HG02642 (cell line): ENCODE measurements around the gene THOP1.

Experiments
- ATAC-seq: cut with Tn5 transposase; IDR thresholded peaks from one replicate; pipeline ENCODE4 v1.9.1; 2021; ENCODE audit warnings: mild to moderate bottlenecking; ENCODE audit not compliant: unreplicated experiment, poor library complexity

Gene THOP1

DNA sequence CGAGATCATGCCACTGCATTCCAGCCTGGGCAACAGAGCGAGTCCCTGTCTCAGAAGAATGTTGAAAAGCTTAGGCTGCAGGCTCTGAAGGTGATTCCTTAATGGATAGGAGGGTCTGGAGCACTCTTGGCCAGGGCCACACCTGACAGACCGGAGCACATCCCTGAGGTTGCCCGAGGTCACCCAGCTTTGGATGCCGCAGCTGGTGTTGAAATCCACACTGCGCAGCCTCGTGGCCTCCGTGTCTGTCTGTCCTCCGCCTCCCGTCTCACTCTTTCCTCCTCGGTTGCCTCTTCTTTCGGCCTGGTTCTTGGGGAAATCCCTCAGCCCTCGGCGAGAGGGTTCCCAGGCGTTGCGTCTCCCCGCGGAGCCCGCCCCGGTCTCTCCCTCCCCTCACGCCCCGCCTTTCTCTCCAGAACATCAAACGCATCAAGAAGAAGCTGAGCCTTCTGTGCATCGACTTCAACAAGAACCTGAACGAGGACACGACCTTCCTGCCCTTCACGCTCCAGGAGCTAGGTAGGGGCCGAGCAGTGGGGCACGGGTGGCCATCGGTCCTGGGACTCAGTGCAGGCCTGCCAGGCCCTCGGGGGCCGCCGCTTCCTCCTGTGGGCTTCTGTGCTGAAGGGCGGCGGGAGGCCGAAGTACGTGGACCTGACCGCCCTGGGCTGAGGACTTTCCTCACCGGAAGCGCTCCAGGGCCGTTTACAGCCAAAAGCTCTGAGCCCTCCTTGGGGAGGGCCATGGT is 14.1 kb downstream of the THOP1 start:
- no peak for ATAC-seq

DNA sequence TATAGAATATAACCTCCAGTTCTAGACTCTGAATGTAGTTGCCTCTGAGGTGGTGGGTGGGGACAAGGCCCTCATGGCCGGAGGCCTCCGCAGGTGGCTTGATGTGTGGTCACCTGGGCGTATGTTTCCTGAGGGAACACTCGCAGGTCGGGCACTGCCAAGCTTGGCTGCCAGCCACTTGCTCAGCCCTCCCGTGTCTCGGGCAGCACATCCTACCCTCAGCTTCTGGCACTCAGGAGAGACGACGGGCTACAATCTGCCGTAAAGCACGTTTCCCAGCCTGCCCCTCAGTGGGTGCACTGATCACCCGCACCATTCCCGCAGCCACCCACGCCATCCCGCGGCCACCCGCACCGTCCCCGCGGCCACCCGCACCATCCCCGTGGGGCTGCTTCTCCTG is 15.2 kb downstream of the THOP1 start:
- ATAC-seq, result no peak

DNA sequence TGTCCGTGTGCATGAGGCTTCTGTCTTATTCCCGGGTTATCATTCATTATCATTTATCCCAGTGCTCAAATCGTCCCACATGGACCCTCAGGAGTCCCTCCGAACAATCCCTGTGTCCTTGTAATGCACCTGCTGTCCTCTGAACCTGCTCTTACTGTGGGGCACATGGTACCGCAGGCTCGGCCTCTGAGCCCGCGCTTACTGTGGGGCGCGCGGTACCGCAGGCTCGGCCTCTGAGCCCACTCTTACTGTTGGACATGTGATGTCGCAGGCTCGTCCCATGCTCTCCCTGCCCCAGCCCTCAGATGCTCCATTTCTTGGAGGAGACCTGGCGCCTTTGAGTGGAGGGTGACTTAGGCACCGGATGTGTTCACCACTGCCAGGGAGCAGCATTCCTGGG is 17.5 kb downstream of the THOP1 start:
- ATAC-seq, result no peak

DNA sequence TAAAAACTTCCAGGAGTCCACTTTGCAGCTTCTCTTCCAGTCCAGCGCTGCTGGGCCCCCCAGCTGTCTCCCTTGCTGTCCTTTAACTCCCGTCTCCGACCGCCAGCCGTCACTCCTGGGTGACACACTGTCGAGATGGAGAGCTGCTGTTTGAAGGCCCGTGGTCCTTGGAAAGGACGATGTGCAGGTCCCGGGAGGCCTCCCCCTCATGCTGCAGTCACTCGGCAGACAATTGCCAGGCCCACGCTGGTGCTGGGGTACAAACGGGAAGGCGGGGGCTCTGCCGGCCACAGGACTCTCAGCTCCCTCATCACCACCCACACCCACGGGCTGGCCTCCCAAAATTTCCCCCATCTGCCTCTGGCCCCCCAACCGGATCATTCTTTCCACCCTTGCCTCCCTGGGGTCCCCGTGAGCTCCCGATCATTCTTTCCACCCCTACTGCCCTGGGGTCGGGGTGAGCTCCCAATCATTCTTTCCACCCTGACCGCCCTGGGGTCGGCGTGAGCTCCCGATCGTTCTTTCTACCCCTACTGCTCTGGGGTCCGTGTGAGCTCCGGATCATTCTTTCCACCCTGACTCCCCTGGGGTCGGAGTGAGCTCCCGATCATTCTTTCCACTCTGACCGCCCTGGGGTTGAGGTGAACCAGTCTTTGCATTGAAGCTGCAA is 18.3 kb downstream of the THOP1 start:
- no peak for ATAC-seq

DNA sequence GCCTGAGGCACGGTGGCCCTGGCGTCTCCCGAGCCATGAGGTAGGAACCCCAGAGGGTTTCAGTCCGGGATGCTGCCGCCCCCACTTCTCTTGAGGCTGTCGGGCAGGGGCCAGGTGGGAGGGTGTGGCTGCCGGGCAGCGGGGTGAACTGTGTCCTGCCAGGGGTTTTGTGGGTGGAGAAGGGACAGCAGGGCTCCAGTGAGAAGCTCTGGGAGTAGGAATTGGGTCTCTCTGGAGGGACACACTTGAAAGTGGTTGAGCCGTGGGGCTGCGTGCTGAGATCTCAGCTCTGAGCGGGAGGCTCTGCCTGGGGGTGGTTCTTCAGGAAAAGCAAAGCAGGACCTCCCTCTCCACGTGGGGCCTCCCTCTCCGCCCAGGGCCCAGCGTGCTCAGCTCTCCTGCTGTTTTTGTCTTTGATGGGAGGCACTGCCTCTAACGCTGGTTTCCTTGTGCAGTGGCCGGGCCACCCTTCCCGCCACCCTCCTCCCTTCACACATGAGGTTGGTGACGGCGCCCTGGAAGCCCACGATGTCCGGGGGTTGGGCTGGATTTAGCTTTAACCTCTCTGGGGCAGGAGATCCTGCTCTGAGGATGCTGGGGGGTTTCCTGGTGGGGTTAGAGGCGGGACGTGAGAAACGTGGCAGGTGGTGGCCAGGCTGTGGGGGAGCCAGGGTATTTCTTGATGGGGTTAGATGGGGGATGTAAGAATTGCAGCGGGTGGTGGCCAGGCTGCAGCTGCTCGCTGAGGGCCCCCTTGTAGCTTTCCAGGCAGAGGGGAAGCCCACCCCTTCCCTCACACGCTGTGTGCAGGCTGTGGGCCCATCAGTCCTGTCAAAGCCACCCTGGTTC is 19.1 kb downstream of the THOP1 start:
- ATAC-seq, result no peak

DNA sequence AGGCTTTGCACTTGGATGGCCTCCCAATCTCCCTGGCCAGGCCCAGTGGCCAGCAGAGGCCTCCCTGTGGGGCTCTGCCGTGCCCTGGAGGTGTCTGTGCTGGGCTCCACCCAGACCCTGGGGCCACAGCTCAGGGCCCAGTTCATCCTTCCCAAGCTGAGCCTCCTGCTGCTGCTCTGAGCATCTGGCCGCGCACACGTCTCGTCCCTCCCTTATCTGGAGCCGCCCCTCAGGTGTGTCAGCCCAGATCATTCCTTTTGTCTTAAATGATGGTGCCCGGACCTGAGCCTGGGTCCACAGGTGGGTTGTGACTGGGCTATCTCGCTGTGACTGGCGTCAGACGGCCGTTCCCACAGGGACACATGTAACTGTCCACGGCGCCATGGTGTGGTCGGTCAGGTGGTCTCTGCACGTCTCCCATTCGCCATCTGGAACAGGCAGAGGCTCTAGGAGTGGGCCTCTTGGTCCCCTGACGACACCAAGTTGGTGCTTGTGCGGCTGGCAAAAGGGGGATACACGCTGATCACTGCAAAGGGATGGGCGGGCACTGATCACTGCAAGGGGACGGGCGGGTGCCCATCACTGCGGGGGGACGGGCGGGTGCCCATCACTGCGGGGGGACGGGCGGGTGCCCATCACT is 20.1 kb downstream of the THOP1 start:
- no peak for ATAC-seq

DNA sequence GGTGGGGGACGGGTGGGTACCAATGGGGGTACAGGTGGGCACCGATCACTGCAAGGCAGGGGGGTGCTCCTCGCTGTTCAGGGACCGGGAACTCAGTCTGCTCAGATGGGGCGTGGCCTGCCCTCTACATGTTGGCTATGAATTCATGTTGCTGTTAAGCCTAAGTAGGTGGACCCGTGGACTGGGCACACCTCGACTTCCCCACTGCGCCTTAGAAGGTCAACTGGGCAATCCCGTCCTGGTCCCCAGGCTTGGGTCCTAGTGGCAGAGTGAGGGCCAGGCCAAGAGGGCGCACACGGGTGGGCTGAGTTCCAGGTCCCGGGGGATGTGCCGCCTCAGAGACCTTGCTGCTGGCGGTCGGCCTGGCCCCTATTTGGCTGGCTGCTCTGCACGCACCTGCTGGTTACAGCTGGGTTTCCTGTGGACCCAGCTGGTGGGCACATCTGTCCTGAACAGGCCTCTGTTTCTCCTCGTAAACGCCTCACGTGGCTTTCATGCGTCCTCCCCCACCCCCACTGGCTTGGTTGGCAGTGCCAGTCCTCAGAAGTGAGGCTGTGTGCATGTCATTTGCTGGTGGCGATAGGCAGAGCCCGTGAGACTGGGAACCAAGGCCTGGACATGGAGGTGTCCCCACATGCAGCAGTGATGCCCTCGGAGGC is 20.8 kb downstream of the THOP1 start:
- no peak for ATAC-seq

DNA sequence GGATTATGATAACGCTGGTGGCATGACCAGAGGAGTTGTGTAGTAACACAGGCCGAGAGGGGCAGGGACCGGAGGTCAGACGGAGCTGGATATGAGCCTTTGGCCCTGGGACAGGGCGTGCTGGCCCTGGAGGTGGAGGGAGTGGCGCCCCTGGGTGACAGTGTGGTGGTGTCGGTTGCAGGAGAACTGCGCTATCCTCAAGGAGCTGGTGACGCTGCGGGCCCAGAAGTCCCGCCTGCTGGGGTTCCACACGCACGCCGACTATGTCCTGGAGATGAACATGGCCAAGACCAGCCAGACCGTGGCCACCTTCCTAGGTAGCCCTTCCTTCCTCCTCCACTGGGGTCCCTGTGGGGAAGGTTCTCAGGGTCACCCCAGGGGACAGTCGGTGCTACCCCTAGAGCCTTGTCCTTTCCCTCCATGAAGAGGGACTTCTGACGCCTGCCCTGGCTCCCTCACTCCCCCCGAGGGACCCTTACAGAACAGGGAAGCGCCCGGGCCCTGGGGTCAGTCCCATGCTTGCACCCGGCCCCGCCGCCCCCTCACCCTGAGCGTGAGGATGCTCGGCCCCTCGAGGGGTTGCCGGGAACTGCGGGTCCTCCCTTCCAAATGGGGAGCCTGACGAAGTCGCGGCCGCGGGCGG is 21.6 kb downstream of the THOP1 start:
- no peak for ATAC-seq

DNA sequence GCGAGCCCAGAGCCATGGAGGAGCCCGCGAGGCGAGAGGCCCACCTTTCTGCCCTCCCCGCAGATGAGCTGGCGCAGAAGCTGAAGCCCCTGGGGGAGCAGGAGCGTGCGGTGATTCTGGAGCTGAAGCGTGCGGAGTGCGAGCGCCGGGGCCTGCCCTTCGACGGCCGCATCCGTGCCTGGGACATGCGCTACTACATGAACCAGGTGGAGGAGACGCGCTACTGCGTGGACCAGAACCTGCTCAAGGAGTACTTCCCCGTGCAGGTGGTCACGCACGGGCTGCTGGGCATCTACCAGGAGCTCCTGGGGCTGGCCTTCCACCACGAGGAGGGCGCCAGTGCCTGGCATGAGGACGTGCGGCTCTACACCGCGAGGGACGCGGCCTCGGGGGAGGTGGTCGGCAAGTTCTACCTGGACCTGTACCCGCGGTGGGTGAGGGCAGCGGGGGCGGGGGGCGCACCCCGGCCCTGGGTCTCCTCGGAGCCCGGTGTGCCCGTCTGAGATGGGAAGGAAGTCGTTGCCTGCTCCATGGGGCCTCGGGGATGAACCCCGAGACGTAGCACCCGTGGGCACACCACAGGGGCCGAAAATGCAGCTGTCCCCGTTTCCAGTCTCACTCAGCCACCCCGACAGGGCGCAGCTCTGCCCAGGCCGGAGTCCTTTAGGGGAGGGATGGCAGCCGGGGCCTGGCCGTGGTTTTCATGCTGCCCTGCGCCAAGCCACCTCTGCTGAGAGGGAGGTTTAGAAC is 22.3 kb downstream of the THOP1 start:
- no peak for ATAC-seq

DNA sequence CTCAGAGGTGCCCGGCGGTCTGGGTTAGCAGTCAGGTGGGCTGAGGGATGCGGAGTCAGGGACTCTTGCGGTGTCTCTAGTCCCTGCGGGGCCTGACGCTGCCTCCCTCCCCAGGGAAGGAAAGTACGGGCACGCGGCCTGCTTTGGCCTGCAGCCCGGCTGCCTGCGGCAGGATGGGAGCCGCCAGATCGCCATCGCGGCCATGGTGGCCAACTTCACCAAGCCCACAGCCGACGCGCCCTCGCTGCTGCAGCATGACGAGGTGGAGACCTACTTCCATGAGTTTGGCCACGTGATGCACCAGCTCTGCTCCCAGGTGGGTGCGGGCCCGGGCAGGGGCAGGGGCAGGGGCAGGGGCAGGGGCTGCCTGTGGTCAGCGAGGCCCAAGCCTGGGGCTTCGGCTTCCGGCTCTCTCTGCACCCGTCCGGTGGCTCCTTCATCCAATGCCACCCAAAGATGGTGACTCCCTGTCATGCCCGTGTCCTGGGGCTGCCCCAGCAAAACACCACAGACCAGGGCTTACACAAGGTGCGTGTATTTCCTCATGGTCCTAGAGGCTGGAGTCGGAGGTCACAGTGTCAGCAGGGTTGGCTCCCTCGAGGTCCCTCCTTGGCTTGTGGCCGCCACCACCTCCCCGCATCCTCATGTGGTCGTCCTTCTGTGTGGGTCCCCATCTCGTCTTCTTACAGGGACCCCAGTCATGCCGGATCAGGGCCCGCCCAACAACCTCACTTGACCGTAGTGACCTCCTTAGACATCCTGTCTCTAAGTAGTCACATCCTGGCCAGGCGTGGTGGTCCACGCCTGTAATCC is 23.0 kb downstream of the THOP1 start:
- no peak for ATAC-seq

DNA sequence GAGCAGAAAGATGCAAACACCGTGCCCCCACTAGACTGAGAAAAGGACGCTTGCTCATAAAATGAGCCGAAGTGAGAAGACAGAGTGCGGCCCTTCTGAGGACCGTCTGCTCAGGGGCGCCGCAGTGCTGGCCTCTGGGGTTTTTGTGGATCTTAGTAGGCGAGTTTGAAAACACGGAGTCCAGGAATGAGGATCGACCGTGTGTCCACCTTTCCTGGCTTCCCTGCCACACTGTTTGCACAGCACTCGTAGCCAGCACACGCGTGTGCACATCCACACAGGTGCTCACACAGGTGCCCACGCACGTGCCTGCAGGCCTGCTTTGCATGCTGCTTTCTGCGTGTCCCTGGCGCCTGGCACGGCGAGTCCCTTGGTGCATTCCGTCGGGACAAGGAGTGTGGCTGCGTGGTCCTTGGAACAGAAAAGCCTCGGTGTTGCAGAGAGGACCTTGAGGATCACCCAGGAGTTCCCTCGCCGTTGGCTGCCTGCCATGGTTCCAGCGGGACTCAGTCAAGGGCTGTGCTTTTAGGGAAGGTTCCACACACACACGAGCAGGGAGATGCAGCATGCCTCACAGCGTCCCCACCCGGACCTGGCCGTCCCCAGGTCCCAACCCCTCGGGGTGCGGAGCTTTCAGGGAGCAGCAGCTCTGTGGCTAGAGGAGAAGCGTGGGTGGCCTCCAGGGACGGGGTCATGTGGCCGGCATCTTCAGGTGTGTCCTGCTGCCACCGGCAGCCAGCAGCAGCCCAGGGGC is 24.3 kb downstream of the THOP1 start:
- ATAC-seq, result no peak

DNA sequence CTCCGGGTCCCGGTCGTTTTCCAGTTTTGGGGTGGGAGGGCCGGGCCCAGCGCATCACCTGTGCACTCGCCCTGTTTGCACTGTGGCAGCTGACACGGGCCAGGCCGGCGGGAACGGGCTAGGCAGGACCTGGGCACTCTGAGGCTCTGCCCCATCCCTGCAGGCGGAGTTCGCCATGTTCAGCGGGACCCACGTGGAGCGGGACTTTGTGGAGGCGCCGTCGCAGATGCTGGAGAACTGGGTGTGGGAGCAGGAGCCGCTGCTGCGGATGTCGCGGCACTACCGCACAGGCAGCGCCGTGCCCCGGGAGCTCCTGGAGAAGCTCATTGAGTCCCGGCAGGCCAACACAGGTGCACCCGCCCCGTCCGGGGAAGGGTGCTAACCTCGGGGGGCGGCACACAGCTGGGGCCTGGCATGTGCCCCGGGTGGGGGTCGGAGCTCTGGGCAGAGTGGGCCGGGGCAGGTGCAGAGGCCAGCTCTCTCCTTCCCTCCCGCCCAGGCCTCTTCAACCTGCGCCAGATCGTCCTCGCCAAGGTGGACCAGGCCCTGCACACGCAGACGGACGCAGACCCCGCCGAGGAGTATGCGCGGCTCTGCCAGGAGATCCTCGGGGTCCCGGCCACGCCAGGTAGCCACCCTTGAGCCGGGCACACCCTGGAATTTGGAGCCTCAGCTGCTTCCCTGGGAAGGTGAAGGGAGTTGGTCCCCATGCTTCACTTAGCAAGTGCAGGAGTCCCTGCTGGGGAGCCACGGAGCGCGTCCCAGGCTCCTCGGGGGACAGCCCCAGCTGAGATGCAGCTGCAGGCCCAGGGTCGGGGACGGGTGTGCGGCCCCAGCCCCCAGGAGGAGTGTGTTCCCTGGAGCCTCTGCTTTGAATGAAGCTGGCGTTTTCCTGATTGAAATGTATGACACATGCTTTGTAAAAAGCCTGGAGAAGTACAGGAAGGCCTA is 25.1 kb downstream of the THOP1 start:
- no peak for ATAC-seq

DNA sequence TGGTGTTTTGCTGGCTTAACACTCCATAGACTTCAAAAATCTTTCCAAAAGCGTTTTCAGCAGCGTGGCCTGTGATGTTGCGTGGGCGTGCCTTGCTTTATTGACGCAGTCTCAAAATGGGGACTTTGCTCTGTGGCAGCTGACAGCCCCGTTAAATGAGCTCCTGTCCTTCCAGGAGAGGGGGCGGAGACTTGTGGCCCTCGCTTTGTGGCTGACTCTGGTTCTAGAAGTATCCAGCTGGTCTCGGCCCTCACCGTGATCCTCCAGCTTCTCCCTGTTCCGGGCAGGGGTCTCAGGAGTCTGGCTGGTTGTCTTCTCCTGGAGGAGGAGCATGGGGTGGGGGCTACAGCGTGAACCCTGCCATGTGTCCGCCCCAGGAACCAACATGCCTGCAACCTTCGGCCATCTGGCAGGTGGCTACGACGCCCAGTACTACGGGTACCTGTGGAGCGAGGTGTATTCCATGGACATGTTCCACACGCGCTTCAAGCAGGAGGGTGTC is 26.0 kb downstream of the THOP1 start:
- no peak for ATAC-seq

DNA sequence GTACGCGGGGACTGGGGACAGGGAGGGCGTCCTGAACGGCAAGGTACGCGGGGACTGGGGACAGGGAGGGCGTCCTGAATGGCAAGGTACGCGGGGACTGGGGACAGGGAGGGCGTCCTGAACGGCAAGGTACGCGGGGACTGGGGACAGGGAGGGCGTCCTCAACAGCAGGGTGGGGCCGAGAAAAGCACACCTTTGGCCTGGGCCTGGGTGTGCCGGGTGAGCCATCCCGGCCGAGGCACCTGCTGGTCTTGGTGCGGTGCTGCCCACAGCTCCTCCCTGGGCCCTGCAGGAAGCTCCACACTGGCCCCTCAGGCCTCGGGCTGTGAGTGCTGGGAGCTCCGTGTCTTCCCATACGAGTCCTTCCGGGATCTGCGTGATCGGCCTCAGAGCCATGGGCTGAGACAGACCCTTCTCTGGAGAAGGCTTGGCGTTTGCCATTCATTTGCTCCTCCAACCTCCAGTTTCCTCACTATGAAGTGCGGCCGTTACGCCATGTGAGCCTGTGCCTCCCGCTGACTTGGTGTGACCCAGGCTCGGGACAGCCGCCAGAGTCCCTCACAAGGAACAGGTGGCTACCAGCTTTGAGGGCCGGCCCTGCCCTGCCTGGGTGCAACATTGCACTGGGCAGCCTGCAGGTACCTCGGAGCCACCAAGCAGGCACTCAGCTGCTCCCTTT is 26.6 kb downstream of the THOP1 start:
- no peak for ATAC-seq

DNA sequence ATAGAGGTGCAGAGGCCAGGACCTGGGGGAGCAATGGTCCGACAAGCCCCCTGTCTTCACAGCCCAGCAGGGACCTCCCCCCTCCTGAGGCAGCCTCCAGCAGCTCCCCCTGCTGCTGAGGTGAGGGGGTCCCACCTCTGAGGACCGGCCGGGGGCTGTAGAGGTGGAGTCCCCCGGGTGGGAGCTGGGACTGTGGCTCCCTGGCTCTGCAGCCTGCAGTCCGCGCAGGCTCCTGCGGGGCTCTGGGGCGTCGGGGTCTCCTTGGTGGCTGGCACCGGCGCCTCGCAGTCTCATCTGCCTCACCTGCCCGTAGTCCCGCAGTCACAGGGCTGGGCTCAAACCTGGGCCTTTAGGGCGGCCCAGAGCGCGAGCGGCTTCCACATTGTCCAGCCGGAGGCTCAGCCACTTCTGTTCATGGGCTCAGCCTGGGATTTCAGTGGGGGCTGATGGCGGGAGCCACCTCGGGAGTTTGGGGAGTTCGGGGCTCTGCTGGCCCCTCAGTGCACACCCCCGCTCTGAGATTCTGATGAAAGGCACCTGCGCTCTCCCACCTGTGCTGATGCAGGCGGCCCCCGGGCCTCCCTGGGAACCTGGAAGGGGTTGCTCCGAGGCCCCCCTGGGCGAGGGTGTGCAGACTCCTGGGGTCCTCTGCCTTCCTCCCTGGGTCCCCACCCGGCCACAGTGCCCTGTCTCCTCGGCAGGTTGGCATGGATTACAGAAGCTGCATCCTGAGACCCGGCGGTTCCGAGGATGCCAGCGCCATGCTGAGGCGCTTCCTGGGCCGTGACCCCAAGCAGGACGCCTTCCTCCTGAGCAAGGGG is 27.3 kb downstream of the THOP1 start:
- no peak for ATAC-seq
